Neural cell (in vitro differentiated cells): ENCODE measurements around the gene ARHGAP42. TPM values are rescaled to one million over a fixed set of nuclear protein-coding genes. Genes with fewer than 3 reads are reported as not detected.

Experiments used
- H2AFZ ChIP-seq: fragments of 200-600, 300-800 bp; sonication (generic), shearing (Covaris generic); 2 replicates; pipeline ENCODE4 v1.6.0; 2014; ENCODE audit warnings: low read depth, mild to moderate bottlenecking, antibody characterized with exemption, low read length, moderate library complexity
- H3F3A ChIP-seq: fragments of 200-600 bp; shearing (Covaris generic); 2 replicates; pipeline ENCODE4 v1.6.1; 2016; ENCODE audit warnings: mild to moderate bottlenecking, moderate library complexity, mixed read lengths, antibody characterized with exemption, low read length; ENCODE audit not compliant: insufficient read depth, poor library complexity, severe bottlenecking
- H3K27ac ChIP-seq: fragments of 200-600, 300-800 bp; sonication (generic), shearing (Covaris generic); 2 replicates; pipeline ENCODE4 v1.5.1; 2014; ENCODE audit warnings: mild to moderate bottlenecking, low read length, moderate library complexity
- H3K27me3 ChIP-seq: fragments of 300-800, 200-600 bp; sonication (generic), shearing (Covaris generic); 2 replicates; pipeline ENCODE4 v1.6.0; 2014; ENCODE audit warnings: mild to moderate bottlenecking, low read depth, low read length, moderate library complexity; ENCODE audit not compliant: insufficient read depth
- H3K36me3 ChIP-seq: fragments of 300-800, 200-600 bp; sonication (generic), shearing (Covaris generic); 2 replicates; pipeline ENCODE4 v1.5.1; 2014; ENCODE audit warnings: mild to moderate bottlenecking, antibody characterized with exemption, low read length, moderate library complexity; ENCODE audit not compliant: insufficient read depth
- H3K4me2 ChIP-seq: fragments of 300-800, 200-600 bp; sonication (generic), shearing (Covaris generic); 2 replicates; pipeline ENCODE4 v1.6.0; 2014; ENCODE audit warnings: mild to moderate bottlenecking, low read length
- H3K4me3 ChIP-seq: fragments of 300-800, 200-600 bp; sonication (generic), shearing (Covaris generic); 2 replicates; pipeline ENCODE4 v1.5.1; 2014; ENCODE audit warnings: mild to moderate bottlenecking, low read length, moderate library complexity
- H3K79me2 ChIP-seq: fragments of 200-600 bp; shearing (Covaris generic); replicated peaks from 2 replicates; pipeline ENCODE4 v1.6.0; 2014; ENCODE audit warnings: mild to moderate bottlenecking, low read length, moderate library complexity; ENCODE audit not compliant: insufficient read depth
- H3K9ac ChIP-seq: fragments of 300-800, 200-600 bp; sonication (generic), shearing (Covaris generic); 2 replicates; pipeline ENCODE4 v1.6.1; 2016; ENCODE audit warnings: mild to moderate bottlenecking, low read length, mixed read lengths
- H3K9me2 ChIP-seq: fragments of 200-600 bp; shearing (Covaris generic); 2 replicates; pipeline ENCODE4 v1.6.1; 2016; ENCODE audit warnings: mild to moderate bottlenecking, low read length, mixed read lengths; ENCODE audit not compliant: insufficient read depth
- H3K9me3 ChIP-seq: fragments of 200-600, 300-800 bp; sonication (generic), shearing (Covaris generic); 2 replicates; pipeline ENCODE4 v1.6.1; 2016; ENCODE audit warnings: mild to moderate bottlenecking, mixed run types, low read length, moderate library complexity, mixed read lengths
- H4K20me1 ChIP-seq: fragments of 200-600 bp; shearing (Covaris generic); 2 replicates; pipeline ENCODE4 v1.6.1; 2016; ENCODE audit warnings: mild to moderate bottlenecking, mixed run types; ENCODE audit not compliant: insufficient read depth
- CTCF ChIP-seq: fragments of 450-650 bp; IDR thresholded peaks from 2 replicates; pipeline ENCODE4 v1.5.1; 2014; ENCODE audit warnings: antibody characterized with exemption, mild to moderate bottlenecking, moderate library complexity; ENCODE audit not compliant: poor library complexity, severe bottlenecking
- EP300 ChIP-seq: fragments of 450-650 bp; conservative IDR thresholded peaks from 2 replicates; pipeline ENCODE4 v1.6.1; 2014; ENCODE audit warnings: antibody characterized with exemption, mild to moderate bottlenecking, moderate library complexity; ENCODE audit not compliant: poor library complexity, severe bottlenecking
- EZH2 ChIP-seq: fragments of 200-600, 300-800 bp; shearing (Covaris generic), sonication (generic); IDR thresholded peaks from 2 replicates; pipeline ENCODE4 v1.6.1; 2014; ENCODE audit warnings: antibody characterized with exemption, low read length, borderline replicate concordance, mild to moderate bottlenecking; ENCODE audit not compliant: insufficient read depth, poor library complexity, severe bottlenecking
- MXI1 ChIP-seq: fragments of 450-650 bp; conservative IDR thresholded peaks from 2 replicates; pipeline ENCODE4 v1.6.1; 2014; ENCODE audit warnings: antibody characterized with exemption, mild to moderate bottlenecking; ENCODE audit not compliant: poor library complexity, severe bottlenecking
- POLR2AphosphoS5 ChIP-seq: IDR thresholded peaks from 2 replicates; pipeline ENCODE4 v1.6.1; 2012
- RAD21 ChIP-seq: fragments of 450-650 bp; conservative IDR thresholded peaks from 2 replicates; pipeline ENCODE4 v1.6.1; 2014; ENCODE audit warnings: antibody characterized with exemption, mild to moderate bottlenecking, moderate library complexity
- REST ChIP-seq: IDR thresholded peaks from 2 replicates; pipeline ENCODE4 v1.6.1; 2012; ENCODE audit warnings: borderline replicate concordance
- SMC3 ChIP-seq: fragments of 450-650 bp; conservative IDR thresholded peaks from 2 replicates; pipeline ENCODE4 v1.6.1; 2014; ENCODE audit warnings: antibody characterized with exemption, mild to moderate bottlenecking, moderate library complexity; ENCODE audit not compliant: poor library complexity
- TAF1 ChIP-seq: IDR thresholded peaks from 2 replicates; pipeline ENCODE4 v1.6.1; 2012; ENCODE audit warnings: low read depth
- polyA plus RNA-seq: library from polyadenylated mRNA; depleted of rRNA; stranded (reverse); fragments of >200 nt; gene quantifications from 2 replicates; pipeline ENCODE4 v1.2.3, GENCODE V29; 2014

ARHGAP42 gene
- polyA plus RNA-seq, 1 donor from 2014 or later: 0.64 TPM

- no peaks in the 10 kb centered on the region for H3K79me2 ChIP-seq
- H2AFZ ChIP-seq: no peak overlapping the region
- TF ChIP-seq REST (no peak), EZH2 (no peak), SMC3 (no peak), RAD21 (no peak), TAF1 (no peak), MXI1 (no peak), EP300 (no peak), CTCF (no peak), POLR2AphosphoS5 (no peak)
- H3K9me2 ChIP-seq: no peaks in the 10 kb centered on the region
- no peak overlapping the region for H3K4me2 ChIP-seq
- H4K20me1 ChIP-seq: no peaks in the 10 kb centered on the region
- H3K9me3 ChIP-seq: no peaks in the 10 kb centered on the region
- no peaks in the 10 kb centered on the region for H3K27me3 ChIP-seq
- H3K4me3 ChIP-seq: no peak overlapping the region
- H3K9ac ChIP-seq: no peak overlapping the region
- no peak overlapping the region for H3K27ac ChIP-seq
- no peaks in the 10 kb centered on the region for H3F3A ChIP-seq
- no peaks in the 10 kb centered on the region for H3K36me3 ChIP-seq
Observed at GRCh38 chr11:100905684-100906083, 218.6 kb downstream of the ARHGAP42 start.

- Histone ChIP-seq H3K4me3 (no peak overlapping the region), H3K36me3 (no peaks in the 10 kb centered on the region), H4K20me1 (no peaks in the 10 kb centered on the region), H2AFZ (no peak overlapping the region), H3K9ac (no peak overlapping the region), H3K27me3 (no peaks in the 10 kb centered on the region), H3K4me2 (no peak overlapping the region), H3F3A (no peaks in the 10 kb centered on the region), H3K9me2 (no peaks in the 10 kb centered on the region), H3K79me2 (no peaks in the 10 kb centered on the region), H3K27ac (no peak overlapping the region), H3K9me3 (no peaks in the 10 kb centered on the region)
- TF ChIP-seq REST: no peak
- TF ChIP-seq MXI1: no peak
- TF ChIP-seq POLR2AphosphoS5: no peak
- TF ChIP-seq EP300: no peak
- TF ChIP-seq RAD21: no peak
- TF ChIP-seq TAF1: no peak
- no peak for TF ChIP-seq SMC3
- TF ChIP-seq CTCF: no peak
- no peak for TF ChIP-seq EZH2
Observed at GRCh38 chr11:100908746-100909145, 221.7 kb downstream of the ARHGAP42 start.
